HG02610 (cell line): Measurements from ENCODE around the gene CSTF1.
"Not testable (repeated sequence)": the region's sequence is repeated elsewhere in the genome, so short reads cannot be mapped to it uniquely, and the experiment has no call there.

Source experiments
- ATAC-seq: cut with Tn5 transposase; IDR thresholded peaks from one replicate; pipeline ENCODE4 v1.9.1; 2021; ENCODE audit warnings: mild to moderate bottlenecking, moderate library complexity; ENCODE audit not compliant: unreplicated experiment

Gene CSTF1

GRCh38 chr20:56368351-56369134, 23.9 kb upstream of the CSTF1 start:
- ATAC-seq: no peak

- no peak for ATAC-seq
These were observed 23.3 kb upstream of the CSTF1 start for GRCh38 chr20:56369179-56369578.

- ATAC-seq: no peak
These were observed 20.5 kb upstream of the CSTF1 start for GRCh38 chr20:56371977-56372376.

GRCh38 chr20:56372850-56373249, 19.6 kb upstream of the CSTF1 start:
- no peak for ATAC-seq

GRCh38 chr20:56373942-56374341, 18.5 kb upstream of the CSTF1 start:
- peak; percentile 62 for ATAC-seq

GRCh38 chr20:56376331-56376730, 16.1 kb upstream of the CSTF1 start:
- ATAC-seq: no peak

GRCh38 chr20:56378386-56378785, 14.1 kb upstream of the CSTF1 start:
- no peak for ATAC-seq

- ATAC-seq: no peak
These were observed 12.1 kb upstream of the CSTF1 start for GRCh38 chr20:56380375-56380774.

GRCh38 chr20:56381501-56381900, 10.9 kb upstream of the CSTF1 start:
- no peak for ATAC-seq

GRCh38 chr20:56382696-56383095, 9.7 kb upstream of the CSTF1 start:
- no peak for ATAC-seq

- no peak for ATAC-seq
These were observed 9.1 kb upstream of the CSTF1 start for GRCh38 chr20:56383334-56383733.

- ATAC-seq: no peak
These were observed 7.3 kb upstream of the CSTF1 start for GRCh38 chr20:56385130-56385529.

- no peak for ATAC-seq
These were observed 6.2 kb upstream of the CSTF1 start for GRCh38 chr20:56386219-56386618.

- no peak for ATAC-seq
These were observed 3.6 kb upstream of the CSTF1 start for GRCh38 chr20:56388882-56389281.

GRCh38 chr20:56389807-56390206, 2.6 kb upstream of the CSTF1 start:
- no peak for ATAC-seq

- not testable (repeated sequence) for ATAC-seq
These were observed 2.0 kb upstream of the CSTF1 start for GRCh38 chr20:56390396-56390795.

- ATAC-seq: no peak
These were observed 1.4 kb upstream of the CSTF1 start for GRCh38 chr20:56391037-56391436.

GRCh38 chr20:56391596-56392131, 781 bp upstream of the CSTF1 start:
- ATAC-seq: peak; percentile 25

GRCh38 chr20:56392881-56393482, 537 bp downstream of the CSTF1 start:
- ATAC-seq: no peak

- no peak for ATAC-seq
These were observed 1.2 kb downstream of the CSTF1 start for GRCh38 chr20:56393653-56394052.

- ATAC-seq: no peak
These were observed 2.7 kb downstream of the CSTF1 start for GRCh38 chr20:56395166-56395565.

- ATAC-seq: peak; percentile 60
These were observed 7.7 kb downstream of the CSTF1 start for GRCh38 chr20:56400001-56400640.
